ENCODE measurements around the gene CSN1S1.

The CSN1S1 gene

GRCh38 chr4:69994782-69995181, 63.9 kb downstream of the CSN1S1 start:
- DNase-seq (ENCODE audit: low spot score): no peak

- no peak for DNase-seq (ENCODE audit: low spot score)
These were observed 64.7 kb downstream of the CSN1S1 start, which contains the start of gene STATH for GRCh38 chr4:69995526-69996016. TSS of gene STATH (plus strand) at chr4:69995966. CDS start at chr4:69998438, 2,472 bp downstream.

Data from germinal center (tissue), 1 donor.